Bronchial smooth muscle cell (primary cell): ENCODE data around the gene NBPF26. TPM values are rescaled to one million over a fixed set of nuclear protein-coding genes. Genes with fewer than 3 reads are reported as not detected.

Source experiments
- total RNA-seq: library from RNA; depleted of rRNA; stranded (reverse); fragments of >200 nt; gene quantifications from 2 replicates; pipeline ENCODE4 v1.2.1, GENCODE V29; 2014

Gene NBPF26
- 27.6 and 39.1 TPM in 2 replicates for total RNA-seq

DNA sequence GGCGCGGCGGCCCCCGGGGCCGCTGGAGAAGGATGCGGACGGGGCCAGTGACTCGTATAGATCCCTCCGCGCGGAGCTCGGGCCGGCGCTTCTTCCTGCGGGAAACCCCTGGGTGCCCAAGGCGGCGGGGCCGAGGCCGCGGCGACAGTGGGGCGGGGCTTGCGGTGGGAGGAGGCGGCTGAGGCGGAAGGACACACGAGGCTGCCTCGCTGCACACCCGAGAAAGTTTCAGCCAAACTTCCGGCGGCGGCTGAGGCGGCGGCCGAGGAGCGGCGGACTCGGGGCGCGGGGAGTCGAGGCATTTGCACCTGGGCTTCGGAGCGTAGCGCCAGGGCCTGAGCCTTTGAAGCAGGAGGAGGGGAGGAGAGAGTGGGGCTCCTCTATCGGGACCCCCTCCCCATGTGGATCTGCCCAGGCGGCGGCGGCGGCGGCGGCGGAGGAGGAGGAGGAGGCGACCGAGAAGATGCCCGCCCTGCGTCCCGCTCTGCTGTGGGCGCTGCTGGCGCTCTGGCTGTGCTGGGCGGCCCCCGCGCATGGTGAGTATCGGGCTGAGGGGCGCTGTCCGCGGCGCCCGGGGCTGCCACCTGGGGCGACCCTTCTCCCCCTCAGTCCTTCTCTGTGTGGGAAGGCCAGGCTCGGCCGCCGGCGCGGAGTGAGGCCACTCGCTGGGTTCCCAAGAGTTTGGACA, at the start of gene NBPF26:
Gene NBPF26 (plus strand): TSS at position 231 of the 688 bp plus-strand sequence.

Other genes with a start within 250 kb of the NBPF26 start
- gene PPIAL4A, start 165.8 kb downstream of the NBPF26 start, total RNA-seq = not detected in 2 replicates